ENCODE results near the gene PDPR.
A peak's percentile ranks its signal among the peaks of the same experiment; 100 is the strongest.
"Not testable (repeated sequence)": the region's sequence is repeated elsewhere in the genome, so short reads cannot be mapped to it uniquely, and the experiment has no call there.

Gene PDPR

GRCh38 chr16:70113982-70114826, at the start of gene PDPR:
PDPR (plus strand) TSS chr16:70114332; CDS start chr16:70120493, 6,161 bp downstream.
- DNase-seq: peak; percentile 57

DNA sequence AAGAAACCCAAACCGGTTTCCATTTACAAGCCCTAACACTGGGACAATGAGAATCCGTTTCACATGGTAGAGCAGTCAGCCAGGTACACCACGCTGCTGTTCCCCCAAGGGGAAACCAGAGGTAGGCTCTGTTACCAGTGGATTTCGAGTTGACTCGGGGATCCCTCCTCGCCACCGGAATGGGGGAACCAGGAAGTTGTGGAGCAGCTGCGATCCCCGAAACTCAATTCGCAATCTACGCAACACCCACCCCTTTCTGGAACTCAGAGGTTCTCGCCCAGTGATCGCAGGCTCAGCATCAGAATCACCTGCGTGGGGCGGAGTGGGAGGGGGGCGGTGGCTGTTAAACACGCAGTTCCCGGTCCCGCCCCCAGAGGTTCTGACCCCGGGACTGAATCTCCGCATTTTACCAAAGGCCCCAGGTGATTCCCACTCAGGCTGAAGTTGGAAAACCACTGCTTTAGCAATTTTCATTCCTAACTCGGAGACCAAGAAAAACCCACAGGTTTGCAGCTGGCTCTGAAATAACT, 49.2 kb upstream of the PDPR start:
- DNase-seq: not testable (repeated sequence)

DNA sequence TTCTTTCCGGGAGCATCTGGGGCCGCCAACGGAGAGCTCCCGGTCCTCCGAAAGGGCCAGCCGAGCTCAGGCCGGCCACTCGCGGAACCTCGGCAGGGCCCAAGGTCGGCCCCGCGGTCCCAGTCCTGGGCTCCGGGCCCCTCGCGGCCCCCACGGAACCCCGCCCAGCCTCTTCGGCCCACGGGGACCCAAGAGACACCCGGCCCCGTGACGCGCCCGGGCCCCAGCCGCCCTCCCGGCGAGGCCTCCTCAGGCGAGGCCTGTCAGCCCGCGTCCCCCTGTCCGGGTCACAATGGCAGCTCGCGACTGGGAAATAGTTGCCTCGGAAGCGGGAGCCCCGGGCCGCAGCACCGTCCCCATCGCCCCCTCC, 48.8 kb upstream of the PDPR start:
- not testable (repeated sequence) for DNase-seq

DNA sequence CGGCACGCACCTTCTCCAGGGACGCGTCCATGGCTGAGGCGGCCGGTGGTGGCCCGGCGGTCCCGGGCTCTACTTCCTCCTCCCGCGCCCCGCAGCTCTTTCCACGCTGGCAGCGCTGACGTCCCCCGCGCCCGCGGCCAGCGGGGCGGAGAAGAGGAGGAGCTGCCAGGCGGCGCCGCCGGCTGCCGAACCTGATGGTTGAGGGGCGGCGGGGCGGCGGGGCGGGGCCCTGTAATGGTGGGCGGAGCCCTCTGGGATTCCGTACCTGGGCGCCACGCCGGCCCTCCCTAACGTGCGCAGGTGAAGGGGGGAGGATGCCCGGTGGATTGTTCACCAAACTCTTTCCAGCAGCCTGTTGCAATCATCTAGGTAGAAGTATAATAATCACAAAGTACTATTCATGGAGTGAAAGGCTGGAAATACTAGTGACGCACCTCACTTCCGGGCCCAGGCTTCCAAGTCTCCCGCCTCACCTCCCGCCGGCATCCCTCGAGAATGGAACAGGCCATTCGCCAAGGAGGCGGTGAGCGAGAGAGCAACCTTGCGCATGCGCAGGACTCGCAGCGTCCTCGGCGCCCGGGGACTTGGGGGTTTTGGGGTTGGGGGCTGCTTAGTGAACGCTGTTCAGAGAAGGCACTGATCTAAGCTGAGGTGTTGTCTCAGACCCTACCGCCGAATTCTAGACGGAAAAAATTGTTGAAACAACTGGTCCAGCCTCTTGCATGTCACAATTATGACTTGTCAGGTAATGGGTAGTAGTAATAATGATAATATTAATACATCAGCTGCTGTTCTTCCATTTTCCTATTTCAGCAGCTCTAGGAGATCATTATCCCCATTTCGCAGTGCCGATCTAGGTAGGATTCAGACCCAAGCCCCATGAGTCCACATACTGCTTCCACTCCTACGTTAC, 48.1 kb upstream of the PDPR start:
- peak; percentile 63 for DNase-seq

- not testable (repeated sequence) for DNase-seq
These were observed 47.4 kb upstream of the PDPR start for GRCh38 chr16:70066751-70067150.

GRCh38 chr16:70079081-70079480, 35.1 kb upstream of the PDPR start:
- not testable (repeated sequence) for DNase-seq

DNA sequence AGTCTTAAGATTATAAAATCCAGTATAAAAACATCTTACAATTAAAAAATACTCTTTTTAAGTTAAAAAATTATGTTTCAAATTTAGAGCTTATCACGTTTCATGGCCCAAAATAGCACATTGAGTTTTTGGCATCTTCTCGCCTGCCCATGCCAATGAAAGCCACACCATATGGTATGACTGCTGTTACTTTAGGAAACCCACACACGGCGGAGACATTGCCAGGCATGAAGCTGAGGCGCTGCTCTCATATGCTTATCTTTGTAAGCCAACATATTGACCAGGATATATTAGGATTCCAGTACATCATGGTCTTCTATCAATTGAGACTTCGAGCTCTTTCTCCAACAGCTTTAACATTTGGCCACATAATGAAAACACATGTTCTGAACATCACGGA, 32.9 kb upstream of the PDPR start:
- not testable (repeated sequence) for DNase-seq

DNA sequence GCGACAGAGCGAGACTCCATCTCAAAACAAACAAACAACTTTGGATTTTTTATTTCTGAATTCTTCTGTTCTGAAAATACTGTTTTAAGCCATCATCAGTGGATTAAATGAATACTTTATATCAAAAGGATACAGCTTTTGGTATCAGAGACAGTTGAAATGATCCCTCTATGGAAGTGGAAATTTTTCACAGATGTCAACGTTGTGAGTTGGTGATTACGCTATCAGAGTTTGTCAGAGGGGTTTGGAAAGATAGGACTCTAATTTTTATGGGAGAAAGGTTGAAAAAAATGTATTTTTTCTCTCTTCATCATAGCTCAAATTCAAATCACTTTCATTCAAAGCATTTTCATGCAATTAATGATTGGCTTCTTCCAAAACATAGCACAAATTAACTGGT, 30.2 kb upstream of the PDPR start:
- DNase-seq: not testable (repeated sequence)

GRCh38 chr16:70088160-70088559, 26.0 kb upstream of the PDPR start:
- not testable (repeated sequence) for DNase-seq

GRCh38 chr16:70088877-70089276, 25.3 kb upstream of the PDPR start:
- DNase-seq: not testable (repeated sequence)

GRCh38 chr16:70089289-70089688, 24.8 kb upstream of the PDPR start:
- DNase-seq: not testable (repeated sequence)

GRCh38 chr16:70091104-70091503, 23.0 kb upstream of the PDPR start:
- not testable (repeated sequence) for DNase-seq

DNA sequence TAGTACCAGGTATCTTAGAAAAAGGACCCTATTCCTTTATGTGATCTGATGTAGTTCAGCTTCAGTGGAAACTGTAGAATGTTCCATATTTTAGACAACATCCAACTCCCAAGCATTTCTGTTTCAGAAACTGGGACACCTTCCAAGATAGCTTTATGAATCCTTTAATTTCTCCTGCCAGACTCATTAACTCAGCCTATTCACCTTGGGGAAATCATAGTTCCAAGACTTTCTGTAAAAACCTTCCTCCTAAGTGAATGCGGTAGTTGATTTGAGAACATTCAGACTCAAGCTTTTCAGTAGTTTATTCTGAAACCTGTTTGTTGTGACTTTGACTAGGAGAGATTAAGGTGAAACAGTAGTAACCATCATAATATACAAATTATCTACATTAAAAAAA, 20.0 kb upstream of the PDPR start:
- not testable (repeated sequence) for DNase-seq

- DNase-seq: not testable (repeated sequence)
These were observed 4.4 kb upstream of the PDPR start for GRCh38 chr16:70109583-70110279.

- DNase-seq: not testable (repeated sequence)
These were observed 2.0 kb upstream of the PDPR start for GRCh38 chr16:70112162-70112561.

GRCh38 chr16:70113599-70113981, 542 bp upstream of the PDPR start:
- not testable (repeated sequence) for DNase-seq

DNA sequence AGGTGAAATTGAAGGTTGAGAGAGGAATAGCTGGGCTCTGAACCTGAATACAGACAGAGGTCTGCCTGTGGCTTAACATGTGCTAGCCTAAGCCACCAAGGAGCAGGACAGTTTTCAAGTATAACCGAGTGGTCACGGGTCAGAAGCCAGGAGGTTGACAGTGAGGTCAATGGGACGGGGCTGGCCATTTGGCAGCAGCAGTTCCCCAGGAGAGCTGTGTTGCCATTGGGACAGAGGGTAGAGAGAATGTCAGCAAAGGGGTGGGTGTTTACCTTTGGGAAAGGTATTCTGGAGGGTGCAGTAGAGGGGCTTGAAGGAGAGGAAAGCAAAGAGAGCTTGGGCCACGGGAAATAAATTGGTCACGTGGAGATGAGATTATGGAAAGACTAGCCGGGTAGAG, 4.2 kb downstream of the PDPR start:
- DNase-seq: not testable (repeated sequence)

DNA sequence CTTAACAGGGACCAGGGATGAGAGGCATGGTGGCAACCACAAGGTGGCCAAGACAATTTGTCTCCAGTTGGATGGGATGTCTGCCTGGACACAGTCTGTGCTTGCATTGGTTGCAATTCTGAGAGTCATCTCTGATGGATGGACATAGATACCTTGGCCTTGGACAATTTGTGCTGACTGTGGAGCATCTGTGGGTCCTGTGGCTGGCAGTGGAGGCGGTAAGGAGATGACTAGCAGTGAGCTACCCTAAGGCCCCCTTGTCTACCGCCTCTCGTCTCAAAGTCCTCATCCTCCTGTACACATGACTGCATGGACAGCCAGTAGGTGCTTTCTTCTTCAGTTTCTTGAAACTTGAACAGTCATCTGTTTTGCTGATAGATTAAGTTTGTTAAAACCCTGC, 4.6 kb downstream of the PDPR start:
- DNase-seq: not testable (repeated sequence)

- not testable (repeated sequence) for DNase-seq
These were observed 6.3 kb downstream of the PDPR start for GRCh38 chr16:70120398-70120797.

GRCh38 chr16:70123822-70124221, 9.7 kb downstream of the PDPR start:
- not testable (repeated sequence) for DNase-seq

DNA sequence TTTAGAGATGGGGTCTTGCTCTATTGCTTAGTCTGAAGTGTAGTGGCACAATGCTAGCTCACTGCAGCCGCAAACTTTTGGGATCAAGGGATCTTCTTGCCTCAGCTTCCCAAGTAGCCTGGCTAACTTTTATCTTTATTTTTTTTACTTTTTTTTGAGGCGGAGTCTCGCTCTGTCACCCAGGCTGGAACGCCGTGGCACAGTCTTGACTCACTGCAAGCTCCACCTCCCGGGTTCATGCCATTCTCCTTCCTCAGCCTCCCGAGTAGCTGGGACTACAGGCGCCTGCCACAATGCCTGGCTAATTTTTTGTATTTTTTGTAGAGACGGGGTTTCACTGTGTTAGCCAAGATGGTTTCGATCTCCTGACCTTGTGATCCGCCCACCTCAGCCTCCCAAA, 12.1 kb downstream of the PDPR start:
- not testable (repeated sequence) for DNase-seq

DNA sequence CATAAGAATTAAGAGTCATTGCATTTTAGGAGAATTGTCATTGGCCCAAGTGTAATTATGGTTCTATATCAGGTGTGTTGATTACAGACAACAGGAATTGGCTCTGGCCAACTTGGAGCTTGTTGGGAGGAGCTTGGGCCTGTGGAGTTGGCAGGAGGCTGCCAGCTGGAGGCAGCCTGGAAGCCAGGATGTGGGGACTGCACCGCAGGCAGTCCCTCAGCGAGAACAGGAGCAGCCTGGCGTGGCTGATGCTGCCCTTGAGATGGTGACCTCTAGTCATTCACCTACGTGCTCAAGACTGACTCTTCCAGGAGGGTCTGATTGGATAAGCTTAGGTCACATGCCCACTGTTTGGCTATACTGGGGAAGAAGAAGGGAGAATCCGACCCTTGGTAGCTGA, 13.6 kb downstream of the PDPR start:
- not testable (repeated sequence) for DNase-seq

DNA sequence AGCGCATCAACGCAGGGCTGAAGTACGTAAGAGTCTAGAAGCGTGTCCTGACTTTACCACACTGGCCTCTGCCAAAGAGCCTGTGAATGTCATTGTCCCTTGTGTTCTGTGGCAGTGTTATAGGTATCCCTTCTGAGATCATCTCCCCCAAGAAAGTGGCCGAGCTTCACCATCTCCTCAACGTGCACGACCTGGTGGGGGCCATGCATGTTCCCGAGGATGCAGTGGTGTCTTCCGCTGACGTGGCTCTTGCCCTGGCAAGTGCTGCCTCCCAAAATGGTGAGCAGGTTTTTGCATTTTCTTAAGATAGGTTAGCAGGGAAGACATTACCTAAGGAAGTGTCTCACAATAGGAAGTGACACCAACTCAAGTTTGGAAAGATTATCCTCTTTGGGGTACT, 14.7 kb downstream of the PDPR start:
- not testable (repeated sequence) for DNase-seq
